GM12878 (cell line): Measurements from ENCODE around the gene RAP1GDS1. TPM values are rescaled to one million over a fixed set of nuclear protein-coding genes. Genes with fewer than 3 reads are reported as not detected.

Experiments used
- ATAC-seq: fragments of 200-7000 bp; cut with Tn5 transposase; 3 replicates; pipeline ENCODE4 v1.9.1; 2020; ENCODE audit warnings: mild to moderate bottlenecking, moderate library complexity
- BruUV-seq: library from RNA; stranded (reverse); fragments of 400-500 nt; replicated peaks from 2 replicates; lab custom pipeline; 2021; lab: Mats Ljungman, UMichigan
- CTCF ChIA-PET: fragments of 300-600 bp; sonication (Branson Sonifier 250); formaldehyde crosslinking; extraction: SDS; loops from one replicate; lab custom pipeline; 2021; ENCODE audit warnings: inconsistent platforms; lab: Yijun Ruan, JAX
- POLR2A ChIA-PET: fragments of 350-600 bp; formaldehyde crosslinking; extraction: SDS; loops from one replicate; lab custom pipeline; 2021; ENCODE audit warnings: inconsistent platforms; lab: Charles Lee
- RAD21 ChIA-PET: fragments of 300-600 bp; sonication (Branson Sonifier 250); formaldehyde crosslinking; loops from one replicate; lab custom pipeline; 2023; ENCODE audit warnings: antibody characterized with exemption; ENCODE audit not compliant: unreplicated experiment; lab: Charles Lee
- SMC1A ChIA-PET: fragments of 300-600 bp; sonication (Branson Sonifier 250); formaldehyde crosslinking; loops from one replicate; lab custom pipeline; 2023; ENCODE audit not compliant: unreplicated experiment, uncharacterized antibody; lab: Charles Lee
- DNase-seq: peaks from one replicate; pipeline ENCODE4 v3.0.0-alpha.2; 2011; ENCODE audit warnings: low read depth, low spot score
- FAIRE-seq: peaks from 3 replicates; lab custom pipeline; 2011; peaks lifted over from hg19 to GRCh38; lab: Jason Lieb, UNC
- H2AFZ ChIP-seq: 2 replicates; pipeline ENCODE4 v1.6.0; 2011; ENCODE audit warnings: low read depth, low read length, control low read depth; ENCODE audit not compliant: control insufficient read depth
- H3K27ac ChIP-seq: 2 replicates; pipeline ENCODE4 v1.5.1; 2011; ENCODE audit warnings: control low read depth; ENCODE audit not compliant: control insufficient read depth, insufficient read depth
- H3K27me3 ChIP-seq, 2 experiments: replicated peaks in 1 of 2; 2 replicates each; pipeline versions ENCODE4 v1.6.0 to v1.6.1; 2011; ENCODE audit warnings: low read length in 1 of 2; ENCODE audit not compliant: control insufficient read depth in 2 of 2, insufficient read depth in 2 of 2
- H3K36me3 ChIP-seq, 2 experiments: 2 replicates each; pipeline ENCODE4 v1.5.1; 2011; ENCODE audit warnings: low read length in 1 of 2; ENCODE audit not compliant: control insufficient read depth in 2 of 2, insufficient read depth in 2 of 2
- H3K4me1 ChIP-seq: 2 replicates; pipeline ENCODE4 v1.6.1; 2011; ENCODE audit warnings: mild to moderate bottlenecking, low read length, moderate library complexity, mixed read lengths; ENCODE audit not compliant: control insufficient read depth, insufficient read depth
- H3K4me2 ChIP-seq: 2 replicates; pipeline ENCODE4 v1.6.0; 2011; ENCODE audit warnings: control low read depth; ENCODE audit not compliant: control insufficient read depth, insufficient read depth
- H3K4me3 ChIP-seq: fragments of 200-600 bp; sonication (generic); 2 replicates; pipeline ENCODE4 v1.5.1; 2016
- H3K79me2 ChIP-seq: 2 replicates; pipeline ENCODE4 v1.6.0; 2011; ENCODE audit warnings: low read length; ENCODE audit not compliant: control insufficient read depth, insufficient read depth
- H3K9ac ChIP-seq: 2 replicates; pipeline ENCODE4 v1.8.0; 2011; ENCODE audit warnings: low read length, control low read depth, mixed read lengths; ENCODE audit not compliant: control insufficient read depth, insufficient read depth
- H3K9me3 ChIP-seq: replicated peaks from 3 replicates; pipeline ENCODE4 v1.5.1; 2011; ENCODE audit warnings: mild to moderate bottlenecking, low read length; ENCODE audit not compliant: control insufficient read depth, insufficient read depth
- H4K20me1 ChIP-seq: 2 replicates; pipeline ENCODE4 v1.6.0; 2011; ENCODE audit not compliant: control insufficient read depth, insufficient read depth
- BCLAF1 ChIP-seq: fragments of 450-650 bp; IDR thresholded peaks from 2 replicates; pipeline ENCODE4 v1.6.1; 2017; ENCODE audit warnings: antibody characterized with exemption, mild to moderate bottlenecking, moderate library complexity
- CBX5 ChIP-seq: sonication (generic); IDR thresholded peaks from 2 replicates; pipeline ENCODE4 v1.6.1; 2016; ENCODE audit warnings: low read depth, moderate library complexity, mild to moderate bottlenecking, inconsistent platforms
- CHD4 ChIP-seq: fragments of 200-600 bp; sonication (generic); IDR thresholded peaks from 2 replicates; pipeline ENCODE4 v1.6.1; 2016; ENCODE audit warnings: mild to moderate bottlenecking
- CREM ChIP-seq: IDR thresholded peaks from 2 replicates; pipeline ENCODE4 v1.6.1; 2014; ENCODE audit warnings: antibody characterized with exemption, low read depth
- HCFC1 ChIP-seq: fragments of 150-350 bp; IDR thresholded peaks from 2 replicates; pipeline ENCODE4 v1.6.1; 2014; ENCODE audit warnings: low read length
- IKZF1 ChIP-seq: fragments of 450-650 bp; conservative IDR thresholded peaks from 2 replicates; pipeline ENCODE4 v1.6.1; 2017; ENCODE audit warnings: antibody characterized with exemption, mild to moderate bottlenecking
- LARP7 ChIP-seq: fragments of 450-650 bp; IDR thresholded peaks from 2 replicates; pipeline ENCODE4 v1.6.1; 2017; ENCODE audit warnings: mild to moderate bottlenecking
- MTA3 ChIP-seq: IDR thresholded peaks from 2 replicates; pipeline ENCODE4 v1.6.1; 2012; ENCODE audit warnings: low read length, inconsistent platforms, borderline replicate concordance
- NFIC ChIP-seq: IDR thresholded peaks from 2 replicates; pipeline ENCODE4 v1.6.1; 2012; ENCODE audit warnings: low read depth, mild to moderate bottlenecking, inconsistent platforms, low read length, moderate library complexity
- PAX8 ChIP-seq: fragments of 450-650 bp; IDR thresholded peaks from 2 replicates; pipeline ENCODE4 v1.6.1; 2017; ENCODE audit warnings: mild to moderate bottlenecking, moderate library complexity
- RUNX3 ChIP-seq: IDR thresholded peaks from 2 replicates; pipeline ENCODE4 v1.6.1; 2012; ENCODE audit warnings: low read length, inconsistent platforms
- ZBED1 ChIP-seq: IDR thresholded peaks from 2 replicates; pipeline ENCODE4 v1.6.1; 2016; ENCODE audit warnings: borderline replicate concordance
- ZSCAN29 ChIP-seq: fragments of 450-650 bp; IDR thresholded peaks from 2 replicates; pipeline ENCODE4 v1.6.1; 2017; ENCODE audit warnings: mild to moderate bottlenecking, moderate library complexity
- WGBS: methylation state at CpG from one replicate; pipeline ENCODE4 v1.1.6; 2016; ENCODE audit warnings: low lambda C conversion rate; ENCODE audit not compliant: insufficient replicate concordance, insufficient coverage; ENCODE audit errors: missing lambda C conversion rate; 5-methylcytosine and 5-hydroxymethylcytosine counted together
- in situ Hi-C: fragments of 300-500 bp; cut with MboI; formaldehyde crosslinking; loops from 9 replicates; pipeline ENCODE4 v1.14.3; 2018; ENCODE audit warnings: mixed read lengths
- intact Hi-C: fragments of 100-400 bp; cut with micrococcal nuclease; formaldehyde crosslinking; loops from one replicate; pipeline ENCODE4 v1.14.2; 2022; ENCODE audit not compliant: unreplicated experiment
- polyA plus RNA-seq, 11 experiments: library from polyadenylated mRNA; depleted of rRNA in 4 of 11; unstranded in 6 of 11; stranded (reverse) in 5 of 11; fragments of >200 nt; fragmentation: Nextera tagmentation in 4 of 11; fragmentation: Illumina TruSeq in 1 of 11; extraction: Ambion mirVana in 4 of 11; extraction: Trizol in 1 of 11; gene quantifications; 1 replicate in 1 of 11; 2 replicates in 10 of 11; pipeline versions ENCODE4 v1.2.1 to v1.2.3, GENCODE V29; 2011 to 2016; ENCODE audit warnings: inconsistent platforms in 2 of 11, missing spikeins in 2 of 11, low read depth in 1 of 11
- total RNA-seq, 4 experiments: library from RNA; depleted of rRNA in 3 of 4; stranded (reverse); fragments of >200 nt in 3 of 4; fragmentation: Illumina TruSeq in 1 of 4; extraction: Trizol in 1 of 4; gene quantifications; 2 replicates each; pipeline versions ENCODE4 v1.2.1 to v1.2.3, GENCODE V29; 2013 to 2021
- TF ChIP-seq, protein P1 (sequence below): IDR thresholded peaks from 2 replicates; pipeline ENCODE4 v1.6.1; 2012; ENCODE audit warnings: mild to moderate bottlenecking, low read depth, low read length
- TF ChIP-seq, protein P2 (sequence below): IDR thresholded peaks from 2 replicates; pipeline ENCODE4 v1.6.1; 2012; ENCODE audit warnings: improper control_type of control experiment, low read depth, low read length; ENCODE audit not compliant: insufficient replicate concordance

Gene RAP1GDS1
- total and polyA plus RNA-seq, 10 of the 15 experiments (the other 5 are each of a cell fraction or from before 2014, with no cell fraction given), result 12.0 to 30.5 (median 20.7) TPM

GRCh38 chr4:98327694-98328093, 66.5 kb downstream of the RAP1GDS1 start:
- ChIA-PET CTCF (no interaction called here), POLR2A (no interaction called here), SMC1A (interaction anchor here (1.9 kb wide), 1 partner anchor 38 kb away, joined by 5 read pairs; no protein-coding TSS in a partner anchor), RAD21 (no interaction called here)
- H2AFZ ChIP-seq, result no peak overlapping the region
- FAIRE-seq (no peak), DNase-seq (no peak), ATAC-seq (no peak)
- H3K4me1 ChIP-seq, result no peaks in the 10 kb centered on the region
- no TSS peak for BruUV-seq
- H4K20me1 ChIP-seq, result no peaks in the 10 kb centered on the region
- no peak overlapping the region for H3K27ac ChIP-seq
- in situ Hi-C loops (no loop called here), intact Hi-C loops (no loop called here)
- no peak for TF ChIP-seq RUNX3
- TF ChIP-seq, protein P1, sequence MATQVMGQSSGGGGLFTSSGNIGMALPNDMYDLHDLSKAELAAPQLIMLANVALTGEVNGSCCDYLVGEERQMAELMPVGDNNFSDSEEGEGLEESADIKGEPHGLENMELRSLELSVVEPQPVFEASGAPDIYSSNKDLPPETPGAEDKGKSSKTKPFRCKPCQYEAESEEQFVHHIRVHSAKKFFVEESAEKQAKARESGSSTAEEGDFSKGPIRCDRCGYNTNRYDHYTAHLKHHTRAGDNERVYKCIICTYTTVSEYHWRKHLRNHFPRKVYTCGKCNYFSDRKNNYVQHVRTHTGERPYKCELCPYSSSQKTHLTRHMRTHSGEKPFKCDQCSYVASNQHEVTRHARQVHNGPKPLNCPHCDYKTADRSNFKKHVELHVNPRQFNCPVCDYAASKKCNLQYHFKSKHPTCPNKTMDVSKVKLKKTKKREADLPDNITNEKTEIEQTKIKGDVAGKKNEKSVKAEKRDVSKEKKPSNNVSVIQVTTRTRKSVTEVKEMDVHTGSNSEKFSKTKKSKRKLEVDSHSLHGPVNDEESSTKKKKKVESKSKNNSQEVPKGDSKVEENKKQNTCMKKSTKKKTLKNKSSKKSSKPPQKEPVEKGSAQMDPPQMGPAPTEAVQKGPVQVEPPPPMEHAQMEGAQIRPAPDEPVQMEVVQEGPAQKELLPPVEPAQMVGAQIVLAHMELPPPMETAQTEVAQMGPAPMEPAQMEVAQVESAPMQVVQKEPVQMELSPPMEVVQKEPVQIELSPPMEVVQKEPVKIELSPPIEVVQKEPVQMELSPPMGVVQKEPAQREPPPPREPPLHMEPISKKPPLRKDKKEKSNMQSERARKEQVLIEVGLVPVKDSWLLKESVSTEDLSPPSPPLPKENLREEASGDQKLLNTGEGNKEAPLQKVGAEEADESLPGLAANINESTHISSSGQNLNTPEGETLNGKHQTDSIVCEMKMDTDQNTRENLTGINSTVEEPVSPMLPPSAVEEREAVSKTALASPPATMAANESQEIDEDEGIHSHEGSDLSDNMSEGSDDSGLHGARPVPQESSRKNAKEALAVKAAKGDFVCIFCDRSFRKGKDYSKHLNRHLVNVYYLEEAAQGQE, result no peak
- no peak for TF ChIP-seq MTA3
- TF ChIP-seq, protein P2, sequence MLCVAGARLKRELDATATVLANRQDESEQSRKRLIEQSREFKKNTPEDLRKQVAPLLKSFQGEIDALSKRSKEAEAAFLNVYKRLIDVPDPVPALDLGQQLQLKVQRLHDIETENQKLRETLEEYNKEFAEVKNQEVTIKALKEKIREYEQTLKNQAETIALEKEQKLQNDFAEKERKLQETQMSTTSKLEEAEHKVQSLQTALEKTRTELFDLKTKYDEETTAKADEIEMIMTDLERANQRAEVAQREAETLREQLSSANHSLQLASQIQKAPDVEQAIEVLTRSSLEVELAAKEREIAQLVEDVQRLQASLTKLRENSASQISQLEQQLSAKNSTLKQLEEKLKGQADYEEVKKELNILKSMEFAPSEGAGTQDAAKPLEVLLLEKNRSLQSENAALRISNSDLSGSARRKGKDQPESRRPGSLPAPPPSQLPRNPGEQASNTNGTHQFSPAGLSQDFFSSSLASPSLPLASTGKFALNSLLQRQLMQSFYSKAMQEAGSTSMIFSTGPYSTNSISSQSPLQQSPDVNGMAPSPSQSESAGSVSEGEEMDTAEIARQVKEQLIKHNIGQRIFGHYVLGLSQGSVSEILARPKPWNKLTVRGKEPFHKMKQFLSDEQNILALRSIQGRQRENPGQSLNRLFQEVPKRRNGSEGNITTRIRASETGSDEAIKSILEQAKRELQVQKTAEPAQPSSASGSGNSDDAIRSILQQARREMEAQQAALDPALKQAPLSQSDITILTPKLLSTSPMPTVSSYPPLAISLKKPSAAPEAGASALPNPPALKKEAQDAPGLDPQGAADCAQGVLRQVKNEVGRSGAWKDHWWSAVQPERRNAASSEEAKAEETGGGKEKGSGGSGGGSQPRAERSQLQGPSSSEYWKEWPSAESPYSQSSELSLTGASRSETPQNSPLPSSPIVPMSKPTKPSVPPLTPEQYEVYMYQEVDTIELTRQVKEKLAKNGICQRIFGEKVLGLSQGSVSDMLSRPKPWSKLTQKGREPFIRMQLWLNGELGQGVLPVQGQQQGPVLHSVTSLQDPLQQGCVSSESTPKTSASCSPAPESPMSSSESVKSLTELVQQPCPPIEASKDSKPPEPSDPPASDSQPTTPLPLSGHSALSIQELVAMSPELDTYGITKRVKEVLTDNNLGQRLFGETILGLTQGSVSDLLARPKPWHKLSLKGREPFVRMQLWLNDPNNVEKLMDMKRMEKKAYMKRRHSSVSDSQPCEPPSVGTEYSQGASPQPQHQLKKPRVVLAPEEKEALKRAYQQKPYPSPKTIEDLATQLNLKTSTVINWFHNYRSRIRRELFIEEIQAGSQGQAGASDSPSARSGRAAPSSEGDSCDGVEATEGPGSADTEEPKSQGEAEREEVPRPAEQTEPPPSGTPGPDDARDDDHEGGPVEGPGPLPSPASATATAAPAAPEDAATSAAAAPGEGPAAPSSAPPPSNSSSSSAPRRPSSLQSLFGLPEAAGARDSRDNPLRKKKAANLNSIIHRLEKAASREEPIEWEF, result no peak
- no peak for TF ChIP-seq BCLAF1
- TF ChIP-seq LARP7, result no peak
- TF ChIP-seq ZBED1, result no peak
- no peak for TF ChIP-seq CREM
- no peak for TF ChIP-seq IKZF1
- TF ChIP-seq HCFC1, result no peak
- no peak for TF ChIP-seq PAX8
- no peak for TF ChIP-seq CHD4
- TF ChIP-seq CBX5, result no peak
- TF ChIP-seq NFIC, result no peak
- no peak for TF ChIP-seq ZSCAN29
- H3K4me3 ChIP-seq, result no peak overlapping the region
- H3K36me3 ChIP-seq, result no peaks in the 10 kb centered on the region
- H3K79me2 ChIP-seq, result no peaks in the 10 kb centered on the region
- no peak overlapping the region for H3K4me2 ChIP-seq
- no peak overlapping the region for H3K9ac ChIP-seq
- H3K27me3 ChIP-seq, result no peaks in the 10 kb centered on the region
- H3K9me3 ChIP-seq, result peaks cover 2% of the 10 kb centered on the region; the same call in 2 of the 3 replicates
- WGBS, result 100% methylated on average over 1 of the region's 1 CpG
